Measurements from ENCODE around the gene PPM1E. TPM values are rescaled to one million over a fixed set of nuclear protein-coding genes. Genes with fewer than 3 reads are reported as not detected.

The PPM1E gene
- total RNA-seq, 1 experiment from 2014 or later, result 7.1 TPM

- no peak overlapping the region for H3K4me2 ChIP-seq (ENCODE audit: insufficient read depth, insufficient read length, low read length)
- no peak for TF ChIP-seq CTCF (conservative IDR thresholded peaks at IDR 0.05)
- no peaks in the 10 kb centered on the region for H3K79me1 ChIP-seq (ENCODE audit: insufficient read depth, low read depth, low read length, poor library complexity, severe bottlenecking)
- Mint-ChIP-seq H3K9me3 (no peaks in the 10 kb centered on the region), H3K27ac (no peak overlapping the region), H3K27me3 (ENCODE audit: low read depth) (no peaks in the 10 kb centered on the region; the same call in 1 of the 2 replicates), H3K36me3 (ENCODE audit: insufficient read depth in 1 of 3, low read depth in 3 of 3) (no peaks in the 10 kb centered on the region), H3K4me3 (no peak overlapping the region), H3K4me1 (peaks cover 18 to 27% of the 10 kb centered on the region in 2 experiments)
- H2BK20ac ChIP-seq (ENCODE audit: low read depth, low read length, poor library complexity, severe bottlenecking), result no peak overlapping the region
- H3K18ac ChIP-seq (ENCODE audit: insufficient read length, low read depth, low read length), result no peak overlapping the region
- DNase-seq, result no peak
- H3K14ac ChIP-seq (ENCODE audit: insufficient read depth, low read length), result no peak overlapping the region
- H3K56ac ChIP-seq (ENCODE audit: insufficient read length, low read depth, low read length), result no peak overlapping the region
- no peak overlapping the region for H4K5ac ChIP-seq (ENCODE audit: insufficient read length, low read depth, low read length)
- H4K20me1 ChIP-seq (ENCODE audit: control insufficient read depth, insufficient read depth, insufficient read length), result no peaks in the 10 kb centered on the region
- H3K79me2 ChIP-seq (ENCODE audit: insufficient read depth, low read length), result no peaks in the 10 kb centered on the region
- H3K9ac ChIP-seq (ENCODE audit: extremely low read depth, insufficient read length, low read length), result no peak overlapping the region
- H2BK15ac ChIP-seq (ENCODE audit: low read depth, low read length), result no peak overlapping the region
- H2BK12ac ChIP-seq (ENCODE audit: insufficient read length, low read depth, low read length), result no peak overlapping the region
- no peak overlapping the region for H4K91ac ChIP-seq (ENCODE audit: insufficient read length, low read depth, low read length)
- H3K27me3 ChIP-seq (ENCODE audit: insufficient read depth, low read length), result no peaks in the 10 kb centered on the region
- H3K23ac ChIP-seq (ENCODE audit: insufficient read length, low read depth, low read length), result no peak overlapping the region
- no peak overlapping the region for H2AFZ ChIP-seq (ENCODE audit: low read length)
- no peaks in the 10 kb centered on the region for H3K9me3 ChIP-seq (ENCODE audit: control insufficient read depth, low read depth, low read length)
- H3K23me2 ChIP-seq (ENCODE audit: insufficient read length, low read depth, low read length, poor library complexity, severe bottlenecking), result no peaks in the 10 kb centered on the region
- no peak overlapping the region for H3K4ac ChIP-seq (ENCODE audit: low read depth, low read length)
- no peak overlapping the region for H3K27ac ChIP-seq (ENCODE audit: insufficient read length, low read depth, low read length)
- H3K4me1 ChIP-seq (ENCODE audit: insufficient read depth, low read length), result no peaks in the 10 kb centered on the region
- H2AK5ac ChIP-seq (ENCODE audit: insufficient read length, low read length), result no peak overlapping the region
- no peak overlapping the region for H3T11ph ChIP-seq (ENCODE audit: low read length)
- no peak overlapping the region for H2BK120ac ChIP-seq (ENCODE audit: low read depth, low read length, poor library complexity, severe bottlenecking)
- no peak overlapping the region for H2BK5ac ChIP-seq (ENCODE audit: insufficient read length, low read length)
- no peak overlapping the region for H4K8ac ChIP-seq (replicated peaks; ENCODE audit: insufficient read length, low read depth, low read length)
Observed at GRCh38 chr17:58918884-58919283, 163.2 kb downstream of the PPM1E start.

Data from H9 (cell line).